ENCODE measurements around the gene COPB2. TPM values are rescaled to one million over a fixed set of nuclear protein-coding genes. Genes with fewer than 3 reads are reported as not detected.
"Not testable (repeated sequence)": the region's sequence is repeated elsewhere in the genome, so short reads cannot be mapped to it uniquely, and the experiment has no call there.

The COPB2 gene
- total and polyA plus RNA-seq, 2 donors (not counting 3 experiments of a cell fraction or from before 2014, with no cell fraction given): 72.1 to 146 TPM

GRCh38 chr3:139388077-139388476 is 1.4 kb downstream of the COPB2 start:
- H3K9me3 ChIP-seq (replicated peaks; ENCODE audit: control insufficient read depth, insufficient read depth, low read length): no peaks in the 10 kb centered on the region
- FAIRE-seq: no peak
- no peaks in the 10 kb centered on the region for H3K27me3 ChIP-seq (ENCODE audit: control insufficient read depth in 2 of 2, insufficient read depth in 2 of 2, low read length in 2 of 2)
- peaks cover 6% of the 10 kb centered on the region for H4K20me1 ChIP-seq (replicated peaks; ENCODE audit: control insufficient read depth, extremely low read depth, insufficient read depth, low read length)
- no peaks in the 10 kb centered on the region for H3K9me1 ChIP-seq (replicated peaks; ENCODE audit: control insufficient read depth, extremely low read depth, insufficient read depth, low read length)
- CTCF ChIA-PET: interaction anchor here (1.5 to 3.1 kb wide), 2 partner anchors 25 to 34 kb away, joined by 3 to 16 read pairs; no protein-coding TSS in a partner anchor
- no peak overlapping the region for H2AFZ ChIP-seq (ENCODE audit: low read depth, low read length)
- peaks cover 60% of the 10 kb centered on the region for H3K79me2 ChIP-seq (ENCODE audit: control insufficient read depth, insufficient read depth, low read length)
- H3K4me2 ChIP-seq (ENCODE audit: insufficient read depth, low read length): peak overlapping the region; percentile 87
- TF ChIP-seq JUN (IDR thresholded peaks at IDR 0.05; ENCODE audit: borderline replicate concordance, insufficient read depth, insufficient read length, low read depth) (no peak), MAX (IDR thresholded peaks at IDR 0.05; ENCODE audit: insufficient read depth, insufficient read length) (no peak), POLR2AphosphoS5 (IDR thresholded peaks at IDR 0.05; ENCODE audit: insufficient read depth, low read depth, low read length) (no peak), CTCF (IDR thresholded peaks at IDR 0.05; ENCODE audit: extremely low read depth in 1 of 2, insufficient read depth in 1 of 2, low read depth in 1 of 2, low read length in 2 of 2) (no peak), EZH2 (IDR thresholded peaks at IDR 0.05; ENCODE audit: borderline replicate concordance, low read depth, low read length, severe bottlenecking) (no peak)
- dilution Hi-C loops (cut with MboI; ENCODE audit: extremely low pct_ligation_motif_present, low sequenced_read_pairs) (no loop called here), intact Hi-C loops (cut with micrococcal nuclease) (loop anchor here (5.0 kb wide), 1 partner anchor 149 kb away; the partner anchor contains the start of gene RBP1)
- no peak for DNase-seq (ENCODE audit: low read depth, low spot score)
- peak overlapping the region in 1 of 3 experiments; percentile 100 for H3K4me3 ChIP-seq (replicated peaks in 1 of 3; ENCODE audit: insufficient read depth in 1 of 3, low read depth in 1 of 3, low read length in 3 of 3)
- H3K27ac ChIP-seq (ENCODE audit: insufficient read depth, low read depth, low read length): no peak overlapping the region
- no peaks in the 10 kb centered on the region for H3K36me3 ChIP-seq (ENCODE audit: control insufficient read depth in 2 of 2, extremely low read depth in 1 of 2, insufficient read depth in 2 of 2, low read length in 2 of 2)
- BruUV-seq (replicated peaks): no TSS peak
- POLR2A ChIA-PET: no interaction called here
- no peak overlapping the region for H3K9ac ChIP-seq (replicated peaks; ENCODE audit: extremely low read depth, insufficient read depth, low read length)
- H3K4me1 ChIP-seq (ENCODE audit: control insufficient read depth, extremely low read depth, insufficient read depth, low read length): peaks cover 5% of the 10 kb centered on the region

GRCh38 chr3:139382291-139382690 is 7.2 kb downstream of the COPB2 start:
- H3K4me1 ChIP-seq (ENCODE audit: control insufficient read depth, extremely low read depth, insufficient read depth, low read length); BruUV-seq (replicated peaks): not testable (repeated sequence)

More at GRCh38 chr3:139382291-139382690, 7.2 kb downstream of the COPB2 start:
- FAIRE-seq; dilution Hi-C loops (cut with MboI; ENCODE audit: extremely low pct_ligation_motif_present, low sequenced_read_pairs); H3K9me1 ChIP-seq (replicated peaks; ENCODE audit: control insufficient read depth, extremely low read depth, insufficient read depth, low read length); H2AFZ ChIP-seq (ENCODE audit: low read depth, low read length); H3K4me2 ChIP-seq (ENCODE audit: insufficient read depth, low read length); H3K9ac ChIP-seq (replicated peaks; ENCODE audit: extremely low read depth, insufficient read depth, low read length); H3K4me3 ChIP-seq (replicated peaks in 1 of 3; ENCODE audit: insufficient read depth in 1 of 3, low read depth in 1 of 3, low read length in 3 of 3); H3K27me3 ChIP-seq (ENCODE audit: control insufficient read depth in 2 of 2, insufficient read depth in 2 of 2, low read length in 2 of 2); H3K9me3 ChIP-seq (replicated peaks; ENCODE audit: control insufficient read depth, insufficient read depth, low read length); DNase-seq (ENCODE audit: low read depth, low spot score); CTCF ChIA-PET; POLR2A ChIA-PET; H3K27ac ChIP-seq (ENCODE audit: insufficient read depth, low read depth, low read length): not testable (repeated sequence)
- peaks cover 74% of the 10 kb centered on the region for H3K79me2 ChIP-seq (ENCODE audit: control insufficient read depth, insufficient read depth, low read length)
- peaks cover 17% of the 10 kb centered on the region for H4K20me1 ChIP-seq (replicated peaks; ENCODE audit: control insufficient read depth, extremely low read depth, insufficient read depth, low read length)
- intact Hi-C loops (cut with micrococcal nuclease): loop anchor here (2.0 kb wide), 1 partner anchor 13 kb away; no protein-coding TSS in a partner anchor
- peaks cover 3 to 24% of the 10 kb centered on the region in 2 experiments for H3K36me3 ChIP-seq (ENCODE audit: control insufficient read depth in 2 of 2, extremely low read depth in 1 of 2, insufficient read depth in 2 of 2, low read length in 2 of 2)
